SU-DHL-6 (cell line): Measurements from ENCODE around the gene SETBP1.

ENCODE experiments used
- H2AFZ ChIP-seq: fragments of 200-600 bp; sonication (generic); 2 replicates; pipeline ENCODE4 v1.6.1; 2014; ENCODE audit warnings: low read depth, mild to moderate bottlenecking, moderate library complexity, mixed read lengths, antibody characterized with exemption, low read length; ENCODE audit not compliant: severe bottlenecking
- H3F3A ChIP-seq: fragments of 200-600 bp; shearing (Covaris generic); 2 replicates; pipeline ENCODE4 v1.6.0; 2016; ENCODE audit warnings: antibody characterized with exemption, mild to moderate bottlenecking; ENCODE audit not compliant: insufficient read depth
- H3K27ac ChIP-seq: fragments of 200-600 bp; sonication (generic); 2 replicates; pipeline ENCODE4 v1.5.1; 2016; ENCODE audit warnings: low read depth, mild to moderate bottlenecking, low read length, moderate library complexity, mixed read lengths
- H3K27me3 ChIP-seq: fragments of 200-600 bp; sonication (generic), shearing (Covaris generic); 2 replicates; pipeline ENCODE4 v1.6.0; 2014; ENCODE audit warnings: mild to moderate bottlenecking, low read length
- H3K36me3 ChIP-seq: fragments of 200-600 bp; sonication (generic); 2 replicates; pipeline ENCODE4 v1.6.1; 2014; ENCODE audit warnings: mild to moderate bottlenecking, low read length, mixed read lengths
- H3K4me2 ChIP-seq: fragments of 300-600, 200-600 bp; shearing (Covaris generic), sonication (generic); 2 replicates; pipeline ENCODE4 v1.6.0; 2014; ENCODE audit warnings: low read length, low read depth, mild to moderate bottlenecking; ENCODE audit not compliant: poor library complexity, severe bottlenecking
- H3K4me3 ChIP-seq: fragments of 200-600 bp; sonication (generic); 2 replicates; pipeline ENCODE4 v1.5.1; 2014; ENCODE audit warnings: antibody characterized with exemption, low read length, mild to moderate bottlenecking, mixed read lengths; ENCODE audit not compliant: insufficient read depth, poor library complexity, severe bottlenecking
- H3K79me2 ChIP-seq: fragments of 200-600 bp; sonication (generic); 2 replicates; pipeline ENCODE4 v1.6.1; 2014; ENCODE audit warnings: mild to moderate bottlenecking, low read length, moderate library complexity; ENCODE audit not compliant: insufficient read depth
- H3K9ac ChIP-seq: fragments of 200-600 bp; sonication (generic); 2 replicates; pipeline ENCODE4 v1.7.0; 2014; ENCODE audit warnings: mild to moderate bottlenecking, low read length
- H3K9me2 ChIP-seq: fragments of 200-600 bp; sonication (generic); replicated peaks from 2 replicates; pipeline ENCODE4 v1.6.1; 2014; ENCODE audit warnings: low read length; ENCODE audit not compliant: insufficient read depth
- H3K9me3 ChIP-seq: fragments of 200-600 bp; sonication (generic); 2 replicates; pipeline ENCODE4 v1.6.1; 2014; ENCODE audit warnings: low read length, mixed read lengths; ENCODE audit not compliant: insufficient read depth
- H4K20me1 ChIP-seq: fragments of 200-600 bp; sonication (generic); 2 replicates; pipeline ENCODE4 v1.6.1; 2014; ENCODE audit warnings: low read depth, mild to moderate bottlenecking, antibody characterized with exemption, low read length, moderate library complexity, mixed read lengths
- CTCF ChIP-seq: fragments of 200-600 bp; sonication (generic); IDR thresholded peaks from one replicate; pipeline ENCODE4 v1.5.1; 2017; ENCODE audit warnings: antibody characterized with exemption, mild to moderate bottlenecking, low read length, moderate library complexity; ENCODE audit not compliant: insufficient read depth, poor library complexity, severe bottlenecking
- EZH2phosphoT487 ChIP-seq: fragments of 200-600 bp; sonication (generic), shearing (Covaris generic); conservative IDR thresholded peaks from 2 replicates; pipeline ENCODE4 v1.6.1; 2018; ENCODE audit warnings: mild to moderate bottlenecking, antibody characterized with exemption, low read length, moderate library complexity, mixed read lengths

SETBP1 gene

GRCh38 chr18:44699572-44700261 is 19.0 kb downstream of the SETBP1 start:
- no peak overlapping the region for H3K4me3 ChIP-seq
- no peaks in the 10 kb centered on the region for H3K27me3 ChIP-seq
- H3K9me2 ChIP-seq, result no peaks in the 10 kb centered on the region
- no peak overlapping the region for H3K4me2 ChIP-seq
- H2AFZ ChIP-seq, result no peak overlapping the region
- H4K20me1 ChIP-seq, result no peaks in the 10 kb centered on the region; the same call in 1 of the 2 replicates
- no peaks in the 10 kb centered on the region for H3K9me3 ChIP-seq
- H3K79me2 ChIP-seq, result no peaks in the 10 kb centered on the region
- no peak overlapping the region for H3K9ac ChIP-seq
- TF ChIP-seq CTCF (no peak), EZH2phosphoT487 (no peak)
- no peaks in the 10 kb centered on the region for H3F3A ChIP-seq
- no peaks in the 10 kb centered on the region for H3K36me3 ChIP-seq
- no peak overlapping the region for H3K27ac ChIP-seq

GRCh38 chr18:44700652-44701051 is 20.0 kb downstream of the SETBP1 start:
- Histone ChIP-seq H3K9ac (no peak overlapping the region), H2AFZ (no peak overlapping the region), H3K36me3 (no peaks in the 10 kb centered on the region), H3K9me3 (no peaks in the 10 kb centered on the region), H3K27ac (no peak overlapping the region), H3K9me2 (no peaks in the 10 kb centered on the region), H3K4me2 (no peak overlapping the region), H3K27me3 (no peaks in the 10 kb centered on the region), H3F3A (no peaks in the 10 kb centered on the region), H3K4me3 (no peak overlapping the region), H3K79me2 (no peaks in the 10 kb centered on the region), H4K20me1 (no peaks in the 10 kb centered on the region; the same call in 1 of the 2 replicates)
- TF ChIP-seq CTCF (no peak), EZH2phosphoT487 (no peak)

GRCh38 chr18:44701227-44701626 is 20.5 kb downstream of the SETBP1 start:
- Histone ChIP-seq H2AFZ (no peak overlapping the region), H3K27ac (no peak overlapping the region), H3K27me3 (no peaks in the 10 kb centered on the region), H3F3A (no peaks in the 10 kb centered on the region), H3K4me3 (no peak overlapping the region), H3K36me3 (no peaks in the 10 kb centered on the region), H3K79me2 (no peaks in the 10 kb centered on the region), H3K9me2 (no peaks in the 10 kb centered on the region), H3K9ac (no peak overlapping the region), H3K4me2 (no peak overlapping the region), H3K9me3 (no peaks in the 10 kb centered on the region), H4K20me1 (no peaks in the 10 kb centered on the region; the same call in 1 of the 2 replicates)
- no peak for TF ChIP-seq CTCF
- TF ChIP-seq EZH2phosphoT487, result no peak
